Epidermal melanocyte (primary cell): Measurements from ENCODE around the gene CEP68.

ENCODE experiments used
- DNase-seq: peaks from one replicate; pipeline ENCODE4 v3.0.0; 2011; ENCODE audit warnings: low spot score; ENCODE audit not compliant: insufficient read length

The CEP68 gene

DNA sequence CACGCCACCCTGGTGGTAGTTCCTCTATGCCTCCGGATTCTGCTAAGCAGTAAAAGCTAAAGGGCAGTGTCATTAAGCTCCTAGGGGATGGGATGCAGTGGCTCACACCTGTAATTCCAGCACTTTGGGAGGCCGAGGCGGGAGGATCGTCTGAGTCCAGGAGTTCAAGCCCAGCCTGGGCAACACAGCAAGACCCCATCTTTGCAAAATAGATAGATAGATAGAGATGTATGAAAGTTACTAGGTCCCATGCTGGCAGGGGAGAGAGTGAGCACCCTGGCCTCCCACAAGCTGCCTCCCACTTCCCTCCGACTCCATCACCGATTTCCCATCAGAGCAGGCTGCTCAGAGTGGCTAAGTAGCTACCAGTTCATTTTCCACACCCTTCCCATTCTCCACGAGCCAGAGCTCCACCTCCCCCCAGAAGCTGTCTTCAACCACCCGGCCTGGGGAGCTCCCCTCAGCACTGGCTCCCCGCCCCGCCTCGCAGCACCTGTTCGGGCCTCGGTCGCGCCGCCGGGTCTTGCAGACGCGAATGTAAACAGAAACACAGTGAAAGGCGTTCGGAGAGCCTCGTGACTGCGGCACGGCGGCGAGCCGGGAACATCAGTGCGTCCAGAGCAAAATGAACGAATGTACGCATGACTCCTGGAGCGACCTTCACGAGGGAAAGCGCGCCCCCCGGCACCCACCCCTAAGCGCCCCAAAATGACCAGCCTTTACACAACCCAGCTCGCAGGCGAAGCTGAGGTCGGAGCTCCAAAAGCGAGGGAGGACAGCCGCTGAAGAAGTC lies 598 bp upstream of the CEP68 start:
- DNase-seq = no peak

GRCh38 chr2:65057054-65057375 lies 799 bp downstream of the CEP68 start:
- DNase-seq = no peak

GRCh38 chr2:65057391-65058052 lies 1.3 kb downstream of the CEP68 start:
- DNase-seq = no peak

DNA sequence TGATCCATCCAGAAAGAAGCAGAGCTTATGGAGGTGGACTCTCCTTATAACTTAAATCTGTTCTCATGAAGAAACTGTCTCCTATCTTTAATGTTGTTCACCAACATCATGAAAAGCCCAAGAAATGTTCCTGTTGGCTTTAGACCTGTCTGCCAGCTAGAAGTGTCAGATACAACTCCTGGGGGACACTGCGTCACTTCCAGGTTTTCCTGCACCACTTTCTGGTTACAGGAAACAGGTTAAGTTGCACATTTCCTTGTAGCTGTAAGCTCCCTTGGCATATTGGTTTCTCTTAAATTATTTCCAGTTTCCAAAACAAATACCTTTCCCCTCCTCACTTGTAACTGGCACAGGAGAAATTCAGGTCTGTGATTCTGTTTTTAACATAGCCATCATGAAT lies 2.9 kb downstream of the CEP68 start:
- no peak for DNase-seq

DNA sequence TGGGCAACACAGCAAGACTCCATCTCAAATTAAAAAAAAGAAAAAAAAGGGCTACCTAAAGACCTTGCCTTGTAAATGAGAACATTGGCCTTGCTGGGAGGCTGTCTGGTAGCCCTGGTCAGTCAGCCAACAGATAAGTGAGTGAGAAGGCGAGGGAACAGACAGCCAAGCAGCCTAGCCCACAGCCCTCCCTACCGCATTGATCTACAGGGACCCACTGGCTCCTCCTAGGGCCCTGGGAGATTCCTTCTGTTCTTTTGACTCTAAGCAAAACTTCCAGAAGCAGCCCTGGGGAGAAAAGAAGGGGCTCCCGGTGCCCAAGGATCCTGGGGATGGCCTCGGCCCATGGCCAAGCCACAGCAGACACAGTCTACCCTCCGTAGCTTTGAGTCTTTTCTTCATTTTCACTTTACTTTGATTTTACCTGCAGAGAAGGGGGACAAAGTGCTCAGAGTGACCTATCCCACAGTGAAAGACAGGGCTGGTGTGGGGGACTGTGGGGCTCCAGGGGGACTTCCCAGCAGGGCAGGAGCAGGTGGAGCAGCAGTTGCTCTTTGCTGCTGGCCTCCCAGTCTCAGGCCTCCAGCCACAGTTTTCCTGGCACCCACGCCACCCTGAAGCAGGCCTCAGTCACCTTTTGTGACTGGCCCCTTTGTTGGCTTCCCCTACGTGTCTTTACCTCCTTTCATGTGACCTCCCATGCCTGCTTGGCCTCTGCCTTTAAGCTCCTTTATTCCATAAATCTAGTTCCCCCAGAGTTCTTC lies 5.1 kb downstream of the CEP68 start:
- no peak for DNase-seq

DNA sequence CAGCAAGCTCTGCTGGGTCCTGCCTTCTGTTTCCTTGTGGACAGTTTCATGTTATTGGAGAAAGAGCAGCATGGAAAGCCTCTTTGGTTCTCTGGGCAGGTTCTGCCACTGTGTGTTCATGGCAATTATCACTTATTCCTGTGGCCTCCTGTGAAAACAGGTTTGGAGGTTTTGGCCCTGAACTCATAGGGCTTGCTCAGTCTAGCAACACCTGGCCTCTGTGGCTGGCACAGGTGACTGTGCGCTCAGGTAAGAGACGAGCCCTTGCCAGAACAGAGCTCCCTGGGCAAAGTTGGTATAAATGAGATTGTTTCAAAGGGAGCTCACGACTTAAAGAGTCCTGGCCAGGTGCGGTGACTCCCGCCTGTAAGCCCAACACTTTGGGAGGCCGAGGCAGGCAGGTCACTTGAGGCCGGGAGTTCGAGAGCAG lies 5.7 kb downstream of the CEP68 start:
- DNase-seq = no peak

DNA sequence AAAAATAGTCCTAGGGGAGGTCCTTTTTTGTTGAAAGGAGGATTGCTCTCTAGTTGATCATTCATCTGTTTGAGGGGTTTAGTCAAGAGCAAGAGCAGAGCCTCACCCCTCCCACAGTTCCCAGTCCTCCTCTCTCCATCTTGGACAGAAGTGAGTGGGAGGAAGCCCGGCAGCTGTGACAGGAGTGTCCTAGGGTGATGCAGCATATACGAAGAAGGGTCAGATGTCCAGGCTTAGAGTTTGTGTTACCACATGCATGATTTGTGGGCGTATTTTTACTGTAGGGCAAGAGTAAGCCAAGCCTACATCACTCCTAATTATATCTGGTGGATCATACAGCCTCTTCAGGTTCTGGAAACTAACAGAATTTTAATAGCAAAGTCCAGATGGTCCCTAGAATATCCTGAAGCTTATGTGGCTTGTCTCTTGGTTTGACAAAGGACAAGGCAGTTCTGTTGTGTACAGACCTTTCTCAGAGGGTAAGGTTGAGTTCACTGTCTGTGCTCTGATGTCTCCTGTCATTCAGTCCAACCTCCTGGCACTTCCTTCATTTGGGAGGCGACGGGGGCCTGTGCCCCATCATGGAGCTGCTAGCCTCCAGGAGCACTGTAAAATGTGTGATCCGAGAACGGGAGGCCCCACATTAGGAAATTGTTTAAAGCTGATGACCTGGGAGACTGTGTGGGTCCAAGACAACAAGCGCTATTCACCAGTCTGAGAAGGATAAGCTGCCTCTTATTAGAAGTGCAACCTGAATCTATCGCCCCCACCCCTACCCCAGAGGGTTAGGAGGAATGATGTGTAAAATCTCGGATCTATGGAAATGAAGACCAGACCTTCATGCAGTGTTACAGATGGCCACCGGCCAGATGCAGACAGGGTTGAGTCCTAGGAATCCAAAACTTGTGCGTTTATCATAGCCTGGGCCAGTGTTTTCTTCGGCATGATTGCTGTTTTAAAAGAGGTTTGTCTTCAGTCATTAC lies 6.9 kb downstream of the CEP68 start:
- DNase-seq = no peak

GRCh38 chr2:65064728-65065552 lies 8.7 kb downstream of the CEP68 start:
- DNase-seq = no peak

- DNase-seq = no peak
These were observed 11.8 kb downstream of the CEP68 start for GRCh38 chr2:65067806-65068553.

DNA sequence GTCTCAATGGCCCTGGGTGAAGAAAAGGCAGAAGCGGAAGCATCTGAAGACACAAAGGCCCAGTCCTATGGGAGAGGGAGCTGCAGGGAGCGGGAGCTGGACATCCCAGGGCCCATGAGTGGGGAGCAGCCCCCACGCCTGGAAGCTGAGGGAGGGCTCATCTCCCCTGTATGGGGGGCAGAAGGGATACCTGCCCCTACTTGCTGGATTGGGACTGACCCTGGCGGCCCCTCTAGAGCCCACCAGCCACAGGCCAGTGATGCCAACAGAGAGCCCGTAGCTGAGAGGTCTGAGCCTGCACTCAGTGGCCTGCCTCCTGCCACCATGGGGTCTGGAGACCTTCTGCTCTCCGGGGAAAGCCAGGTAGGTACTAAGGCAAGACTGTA lies 13.2 kb downstream of the CEP68 start:
- DNase-seq = no peak

DNA sequence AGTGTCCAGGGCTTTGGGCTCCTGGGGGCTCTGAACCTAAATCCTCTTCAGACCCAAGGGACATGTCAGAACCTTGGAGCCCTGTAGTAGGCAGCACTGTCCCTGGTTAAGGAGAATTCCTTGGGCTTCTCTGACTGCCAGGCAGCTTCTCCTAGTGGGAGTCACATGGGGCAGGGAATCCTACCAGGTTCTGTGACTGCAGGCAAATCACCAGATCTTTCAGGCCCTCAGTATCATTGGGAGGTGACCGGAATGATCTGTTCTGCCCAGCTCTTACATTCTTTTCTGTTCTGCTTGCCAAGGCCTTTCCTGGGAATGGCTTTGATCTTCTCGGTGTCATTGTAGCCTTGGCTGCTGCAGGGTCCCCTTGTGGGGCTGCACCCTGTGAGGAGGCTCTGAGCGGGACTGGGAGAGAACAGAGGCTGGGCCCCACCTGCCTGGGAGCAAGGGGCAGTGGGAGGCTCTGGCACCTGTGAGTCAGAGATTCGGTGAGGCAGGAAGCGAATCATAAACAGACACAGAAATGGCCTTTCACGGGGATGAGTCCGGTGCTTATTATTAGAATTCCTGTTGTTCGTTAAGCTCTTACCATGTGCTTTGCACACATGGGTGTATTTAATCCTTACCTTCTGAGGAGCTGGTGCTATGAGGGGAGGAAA lies 14.1 kb downstream of the CEP68 start:
- DNase-seq = no peak

- no peak for DNase-seq
These were observed 14.6 kb downstream of the CEP68 start for GRCh38 chr2:65070856-65071255.

DNA sequence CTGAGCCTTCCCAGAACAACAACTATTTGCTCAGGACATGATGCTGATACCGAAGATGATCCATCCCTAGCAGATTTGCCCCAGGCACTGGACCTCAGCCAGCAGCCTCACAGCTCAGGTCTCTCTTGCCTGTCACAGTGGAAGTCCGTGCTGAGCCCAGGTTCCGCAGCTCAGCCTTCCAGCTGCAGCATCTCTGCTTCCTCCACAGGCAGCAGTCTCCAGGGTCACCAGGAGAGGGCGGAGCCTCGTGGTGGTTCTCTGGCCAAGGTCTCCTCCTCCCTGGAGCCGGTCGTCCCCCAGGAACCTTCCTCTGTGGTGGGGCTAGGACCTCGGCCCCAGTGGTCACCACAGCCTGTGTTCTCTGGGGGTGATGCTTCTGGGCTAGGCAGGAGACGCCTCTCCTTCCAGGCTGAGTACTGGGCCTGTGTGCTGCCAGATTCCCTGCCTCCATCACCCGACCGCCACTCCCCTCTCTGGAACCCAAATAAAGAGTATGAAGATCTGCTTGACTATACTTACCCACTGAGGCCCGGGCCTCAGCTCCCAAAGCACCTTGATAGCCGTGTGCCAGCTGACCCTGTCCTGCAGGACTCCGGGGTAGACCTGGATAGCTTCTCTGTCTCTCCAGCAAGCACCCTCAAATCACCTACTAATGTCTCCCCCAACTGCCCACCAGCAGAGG lies 15.4 kb downstream of the CEP68 start:
- DNase-seq = no peak

GRCh38 chr2:65072181-65072970 lies 16.2 kb downstream of the CEP68 start:
- DNase-seq = no peak

DNA sequence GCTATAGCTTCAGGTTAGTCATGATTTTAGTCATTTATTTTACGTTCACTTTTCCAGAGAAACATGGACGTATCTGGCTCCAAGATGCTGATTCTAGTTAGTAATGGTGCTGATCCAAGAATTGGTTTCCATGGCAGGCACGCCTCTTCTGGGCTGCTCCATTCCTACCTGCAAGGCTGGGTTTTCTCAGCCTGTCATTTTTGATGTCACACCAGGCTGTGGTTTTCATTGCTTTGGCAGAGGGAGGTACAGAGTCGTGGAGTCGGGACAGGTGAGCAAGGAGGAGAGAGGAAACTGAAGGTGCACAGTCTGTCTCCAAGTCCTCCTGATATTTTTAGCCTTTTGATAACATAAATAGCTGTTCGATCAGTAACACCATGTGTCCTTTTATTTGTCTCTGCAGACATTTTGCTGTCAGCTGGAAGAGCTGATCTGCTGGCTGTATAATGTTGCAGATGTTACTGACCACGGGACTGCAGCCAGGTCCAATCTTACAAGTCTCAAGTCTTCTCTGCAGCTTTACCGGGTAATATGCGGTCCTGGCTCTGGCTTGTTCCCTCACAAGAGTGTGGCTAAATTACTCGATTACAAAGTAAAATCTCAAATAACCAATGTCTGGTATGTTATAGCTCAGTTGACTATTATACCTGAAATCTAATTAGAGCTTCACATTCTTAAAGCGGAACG lies 17.8 kb downstream of the CEP68 start:
- DNase-seq = no peak

- DNase-seq = no peak
These were observed 19.0 kb downstream of the CEP68 start for GRCh38 chr2:65075176-65075575.
